Ramos (cell line): Measurements from ENCODE around the gene WWTR1.

Experiments used
- in situ Hi-C: fragments of 300-500 bp; cut with MboI; formaldehyde crosslinking; loops from one replicate; pipeline ENCODE4 v1.14.3; 2022; ENCODE audit warnings: low sequenced_read_pairs; ENCODE audit not compliant: unreplicated experiment

The WWTR1 gene

GRCh38 chr3:149572796-149573414 is 84.9 kb downstream of the WWTR1 start:
- in situ Hi-C loops, result no loop called here

DNA sequence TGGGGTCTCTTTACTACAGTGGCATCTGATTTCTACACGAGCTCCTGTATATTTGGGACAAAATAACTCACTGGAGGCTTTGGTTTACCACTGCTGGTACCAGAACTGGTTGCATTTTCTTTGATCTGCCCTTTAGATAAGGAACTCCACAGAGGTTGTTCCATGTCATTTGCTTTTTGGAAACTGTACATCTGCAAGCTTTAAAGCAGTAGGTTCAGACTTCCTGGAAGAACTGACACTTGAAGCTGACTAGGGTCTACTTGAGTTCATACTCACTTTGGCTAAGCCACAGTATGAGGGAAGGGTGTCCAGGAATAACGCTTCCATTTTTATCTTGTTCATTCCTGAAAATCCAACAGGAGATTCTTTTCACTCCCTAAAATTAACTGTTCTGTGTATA is 86.4 kb downstream of the WWTR1 start:
- in situ Hi-C loops, result no loop called here

DNA sequence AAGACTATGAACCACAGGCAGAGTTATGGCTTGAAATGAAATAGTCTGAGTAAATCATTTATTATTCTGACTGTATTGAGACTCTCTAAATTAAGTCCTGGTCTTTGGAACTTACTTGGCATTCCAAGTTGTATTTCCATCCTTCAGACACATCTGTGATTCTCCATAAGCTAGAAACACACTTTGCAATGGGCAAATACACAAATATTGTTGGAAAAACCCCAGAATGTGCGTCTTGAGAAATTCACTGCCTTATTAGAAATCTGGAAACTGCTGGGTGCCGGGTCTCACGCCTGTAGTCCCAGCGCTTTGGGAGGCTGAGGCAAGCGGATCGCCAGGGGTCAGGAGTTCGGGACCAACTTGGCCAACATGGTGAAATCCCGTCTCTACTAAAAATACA is 87.8 kb downstream of the WWTR1 start:
- in situ Hi-C loops, result no loop called here

- in situ Hi-C loops, result no loop called here
Observed at GRCh38 chr3:149567381-149567780, 90.4 kb downstream of the WWTR1 start.

DNA sequence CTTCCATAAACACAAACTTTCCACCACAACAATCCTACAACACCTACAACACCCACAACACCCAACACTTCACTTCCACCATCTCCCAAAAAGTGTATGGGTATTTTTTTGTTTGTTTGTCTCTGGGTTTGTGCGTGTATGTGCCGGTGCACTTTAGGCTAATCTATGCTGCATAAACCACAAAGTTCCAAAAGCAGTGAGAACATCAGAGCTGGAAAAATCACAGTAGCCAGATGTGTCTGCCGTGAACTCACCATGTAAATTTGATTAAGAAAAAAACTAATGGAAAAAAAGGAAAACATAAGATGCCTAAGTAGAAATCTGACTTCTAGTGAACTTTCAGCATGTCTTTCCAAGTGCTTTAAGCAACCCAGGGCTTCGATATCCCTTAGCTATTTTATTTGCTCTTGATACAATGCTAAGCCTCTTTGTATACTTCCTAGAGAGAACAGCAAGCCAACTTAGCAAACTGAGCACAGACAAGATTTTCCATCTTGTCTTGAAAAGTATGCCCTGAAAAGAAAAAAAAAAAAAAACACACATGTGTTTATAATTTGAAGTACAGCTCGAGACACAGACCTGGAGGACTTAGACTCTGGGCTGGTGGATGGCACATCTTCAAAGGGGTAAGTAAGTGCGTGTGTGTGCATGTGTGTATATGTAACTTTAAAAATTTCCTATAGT is 91.4 kb downstream of the WWTR1 start:
- in situ Hi-C loops, result no loop called here

DNA sequence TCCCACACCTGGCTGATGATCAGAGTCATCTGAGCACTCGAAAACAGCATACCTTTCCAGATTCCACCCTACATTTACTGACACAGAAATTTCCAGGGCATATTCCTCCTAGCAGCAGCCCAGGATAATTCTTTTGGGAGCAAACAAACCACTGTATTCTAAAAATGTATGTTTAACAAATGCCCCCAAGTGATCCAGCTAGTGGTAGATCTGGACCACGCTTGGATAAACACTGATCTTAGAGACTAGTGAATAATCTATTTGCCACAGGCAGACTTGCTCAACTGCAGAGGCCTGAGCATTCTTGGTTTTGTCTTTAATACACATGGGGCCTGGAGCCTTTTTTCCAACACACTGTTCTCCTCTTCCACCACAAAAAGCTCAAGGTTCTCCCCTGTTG is 93.7 kb downstream of the WWTR1 start:
- in situ Hi-C loops, result no loop called here

DNA sequence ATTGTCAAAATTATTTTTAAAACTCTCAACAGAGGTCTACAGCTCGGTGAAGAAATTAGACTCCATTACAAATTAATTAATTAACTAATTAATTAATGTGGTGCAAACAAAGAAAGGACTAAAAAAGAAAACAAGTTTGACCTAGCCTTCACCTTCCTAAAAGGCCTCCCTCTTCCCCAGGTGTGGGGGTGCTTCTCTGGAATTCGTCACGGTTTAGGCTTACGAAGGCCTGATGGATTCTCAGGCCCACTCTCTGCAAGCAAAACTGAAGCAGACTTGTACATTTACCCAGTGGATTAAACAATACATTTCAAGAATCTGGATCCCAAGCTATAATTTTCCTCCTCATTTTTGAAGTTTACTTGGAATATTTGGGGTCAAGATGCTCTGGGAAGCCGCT is 94.7 kb downstream of the WWTR1 start:
- in situ Hi-C loops, result no loop called here

GRCh38 chr3:149560617-149561016 is 97.2 kb downstream of the WWTR1 start:
- in situ Hi-C loops, result no loop called here

DNA sequence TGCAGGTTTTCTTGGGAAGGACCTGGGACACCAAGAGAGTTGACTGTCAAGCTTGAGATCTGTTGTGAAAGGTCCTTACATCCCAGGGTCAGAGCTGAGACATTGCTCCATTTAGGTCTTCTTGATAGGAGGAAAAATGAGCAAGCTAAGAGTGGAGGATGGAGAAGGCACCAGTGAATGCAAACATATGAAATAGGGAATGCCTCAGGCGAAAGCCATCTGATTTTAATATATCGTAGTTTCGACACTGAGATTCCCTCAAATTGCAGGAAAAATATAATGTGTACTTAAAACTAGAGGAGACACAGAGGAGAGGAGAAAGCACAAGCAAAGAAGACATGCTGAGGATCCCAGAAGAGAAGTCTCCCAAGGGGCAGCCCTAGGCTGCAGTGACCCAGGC is 97.8 kb downstream of the WWTR1 start:
- in situ Hi-C loops, result no loop called here

- in situ Hi-C loops, result no loop called here
Observed at GRCh38 chr3:149559525-149559924, 98.3 kb downstream of the WWTR1 start.

DNA sequence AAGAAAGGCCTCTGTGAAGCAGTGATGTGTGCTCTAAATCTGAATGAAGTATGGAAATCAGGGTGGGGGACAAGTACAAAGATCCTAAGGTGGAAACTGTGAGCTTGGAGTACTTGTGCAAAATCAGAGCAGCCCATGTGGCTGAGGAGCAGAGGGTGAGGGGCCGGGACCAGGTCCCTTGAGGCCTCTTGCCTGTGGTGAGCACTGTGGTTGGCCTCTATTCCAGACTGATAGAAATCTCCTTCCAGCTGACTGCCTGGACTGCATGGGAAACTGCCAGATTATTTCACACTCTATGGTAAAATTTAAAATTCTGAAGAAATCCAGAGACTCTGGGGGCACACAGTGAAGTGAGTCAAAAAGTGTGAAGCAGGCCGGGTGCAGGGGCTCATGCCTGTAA is 101.9 kb downstream of the WWTR1 start:
- in situ Hi-C loops, result no loop called here

- in situ Hi-C loops, result no loop called here
Observed at GRCh38 chr3:149554826-149555225, 103.0 kb downstream of the WWTR1 start.

DNA sequence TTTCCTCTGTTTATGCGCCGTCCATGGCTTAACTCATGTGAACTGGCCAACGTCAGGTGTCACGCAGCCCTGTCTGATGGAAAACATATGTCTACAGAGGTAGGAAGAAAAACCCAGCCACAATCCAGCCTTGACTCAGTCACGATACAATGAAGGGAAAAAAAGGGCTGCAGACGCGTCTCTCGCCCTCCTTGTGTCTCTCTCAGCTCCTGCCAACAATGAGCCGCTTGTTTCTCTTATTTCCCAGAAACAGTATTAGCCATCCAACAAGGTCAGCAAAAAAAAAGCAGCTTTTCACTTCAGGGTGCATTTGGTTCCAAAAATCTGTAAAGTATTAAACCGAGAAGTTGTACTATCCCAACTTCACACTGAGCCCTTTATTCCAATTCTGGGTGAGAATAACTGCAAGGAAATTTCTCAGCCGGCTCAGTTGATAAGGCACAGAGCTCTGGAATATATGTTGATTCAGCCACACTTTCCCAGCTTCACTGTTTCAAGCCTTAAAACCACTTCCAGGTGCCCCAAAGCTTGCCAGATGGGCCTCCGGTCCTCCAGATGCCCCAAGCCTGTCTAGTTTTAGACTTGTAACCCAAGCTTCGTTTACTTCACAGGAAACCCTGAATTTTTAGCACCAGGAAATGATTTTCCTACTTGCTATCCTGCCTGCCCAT is 103.9 kb downstream of the WWTR1 start:
- in situ Hi-C loops, result no loop called here

- in situ Hi-C loops, result no loop called here
Observed at GRCh38 chr3:149552700-149553099, 105.1 kb downstream of the WWTR1 start.

DNA sequence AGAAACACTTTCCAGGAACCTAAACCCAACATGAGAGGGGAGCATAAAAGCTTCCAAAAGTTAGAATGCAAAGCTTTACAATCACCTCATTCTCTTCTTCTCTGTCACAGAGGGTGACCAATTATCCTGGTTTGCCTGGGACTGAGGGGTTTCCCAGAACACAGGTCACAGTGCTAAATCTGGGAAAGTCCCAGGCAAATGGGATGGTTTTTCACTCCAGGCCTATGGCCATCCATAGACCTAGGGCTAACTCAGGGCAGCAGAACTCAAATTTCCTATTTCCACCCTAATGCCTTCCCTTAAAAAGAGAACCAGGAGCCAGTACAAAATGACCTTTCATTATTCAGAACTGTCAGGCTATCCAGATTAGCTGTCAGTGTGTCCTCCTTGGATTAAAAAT is 106.3 kb downstream of the WWTR1 start:
- in situ Hi-C loops, result no loop called here

- in situ Hi-C loops, result no loop called here
Observed at GRCh38 chr3:149548669-149549065, 109.2 kb downstream of the WWTR1 start.

- in situ Hi-C loops, result no loop called here
Observed at GRCh38 chr3:149547954-149548668, 109.7 kb downstream of the WWTR1 start.

DNA sequence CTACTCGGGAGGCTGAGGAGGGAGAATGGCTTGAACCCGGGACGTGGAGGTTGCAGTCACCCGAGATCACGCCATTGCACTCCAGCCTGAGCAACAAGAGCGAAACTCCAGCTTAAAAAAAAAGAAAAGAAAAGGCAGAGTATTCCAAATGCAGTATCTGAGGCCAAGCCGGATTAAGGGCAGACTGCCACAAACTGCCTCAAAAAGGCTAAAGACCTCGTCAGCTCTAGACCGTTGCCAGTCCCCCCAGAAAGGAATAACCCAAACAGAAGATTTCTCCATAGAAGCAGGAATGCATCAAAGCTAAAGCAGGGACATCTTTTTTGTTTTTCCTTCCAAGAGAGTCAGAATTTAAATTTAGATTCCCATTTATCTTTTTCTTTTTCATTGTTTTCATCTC is 110.4 kb downstream of the WWTR1 start:
- in situ Hi-C loops, result no loop called here

- in situ Hi-C loops, result no loop called here
Observed at GRCh38 chr3:149545049-149545448, 112.8 kb downstream of the WWTR1 start.

- in situ Hi-C loops, result no loop called here
Observed at GRCh38 chr3:149542375-149543312, 115.2 kb downstream of the WWTR1 start.
